Neutrophil (primary cell): ENCODE data around the gene SIRPD.

Experiments used
- H3K27ac ChIP-seq: fragments of 200-600 bp; sonication (generic); 2 replicates; pipeline ENCODE4 v1.5.1; 2016; ENCODE audit warnings: mild to moderate bottlenecking, moderate library complexity
- H3K27me3 ChIP-seq: fragments of 200-600 bp; sonication (generic); 2 replicates; pipeline ENCODE4 v1.6.0; 2016; ENCODE audit warnings: mild to moderate bottlenecking
- H3K36me3 ChIP-seq: fragments of 200-600 bp; sonication (generic); 2 replicates; pipeline ENCODE4 v1.5.1; 2017
- H3K4me1 ChIP-seq, 2 experiments: fragments of 200-600 bp in 1 of 2; sonication (generic) in 1 of 2; 1 replicate in 1 of 2; 2 replicates in 1 of 2; pipeline versions ENCODE4 v1.5.1 to v1.6.1; 2013 to 2016; ENCODE audit warnings: low read depth in 1 of 2, low read length in 1 of 2, mild to moderate bottlenecking in 1 of 2, moderate library complexity in 1 of 2; ENCODE audit not compliant: control insufficient read depth in 1 of 2, insufficient read depth in 1 of 2
- H3K4me3 ChIP-seq, 2 experiments: fragments of 200-600 bp in 1 of 2; sonication (generic) in 1 of 2; 1 replicate in 1 of 2; 2 replicates in 1 of 2; pipeline ENCODE4 v1.5.1; 2013 to 2016; ENCODE audit warnings: low read depth in 1 of 2, low read length in 1 of 2, mild to moderate bottlenecking in 1 of 2, moderate library complexity in 1 of 2
- H3K9me3 ChIP-seq: fragments of 200-600 bp; sonication (generic); 2 replicates; pipeline ENCODE4 v1.5.1; 2016
- TF ChIP-seq, protein P1 (sequence below): fragments of 200-600 bp; sonication (generic); IDR thresholded peaks from 2 replicates; pipeline ENCODE4 v1.5.1; 2016; ENCODE audit warnings: antibody characterized with exemption

Gene SIRPD

GRCh38 chr20:1528811-1529210 lies 28.7 kb downstream of the SIRPD start:
- Histone ChIP-seq H3K36me3 (no peaks in the 10 kb centered on the region), H3K9me3 (no peaks in the 10 kb centered on the region), H3K4me3 (no peak overlapping the region), H3K27me3 (no peaks in the 10 kb centered on the region), H3K27ac (no peak overlapping the region), H3K4me1 (peaks cover 13 to 17% of the 10 kb centered on the region in 2 experiments)
- TF ChIP-seq, protein P1, sequence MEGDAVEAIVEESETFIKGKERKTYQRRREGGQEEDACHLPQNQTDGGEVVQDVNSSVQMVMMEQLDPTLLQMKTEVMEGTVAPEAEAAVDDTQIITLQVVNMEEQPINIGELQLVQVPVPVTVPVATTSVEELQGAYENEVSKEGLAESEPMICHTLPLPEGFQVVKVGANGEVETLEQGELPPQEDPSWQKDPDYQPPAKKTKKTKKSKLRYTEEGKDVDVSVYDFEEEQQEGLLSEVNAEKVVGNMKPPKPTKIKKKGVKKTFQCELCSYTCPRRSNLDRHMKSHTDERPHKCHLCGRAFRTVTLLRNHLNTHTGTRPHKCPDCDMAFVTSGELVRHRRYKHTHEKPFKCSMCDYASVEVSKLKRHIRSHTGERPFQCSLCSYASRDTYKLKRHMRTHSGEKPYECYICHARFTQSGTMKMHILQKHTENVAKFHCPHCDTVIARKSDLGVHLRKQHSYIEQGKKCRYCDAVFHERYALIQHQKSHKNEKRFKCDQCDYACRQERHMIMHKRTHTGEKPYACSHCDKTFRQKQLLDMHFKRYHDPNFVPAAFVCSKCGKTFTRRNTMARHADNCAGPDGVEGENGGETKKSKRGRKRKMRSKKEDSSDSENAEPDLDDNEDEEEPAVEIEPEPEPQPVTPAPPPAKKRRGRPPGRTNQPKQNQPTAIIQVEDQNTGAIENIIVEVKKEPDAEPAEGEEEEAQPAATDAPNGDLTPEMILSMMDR: no peak

- H3K4me1 ChIP-seq: peaks cover 7 to 12% of the 10 kb centered on the region in 2 experiments
- no peaks in the 10 kb centered on the region for H3K36me3 ChIP-seq
- no peak overlapping the region for H3K27ac ChIP-seq
- no peaks in the 10 kb centered on the region for H3K27me3 ChIP-seq
- no peaks in the 10 kb centered on the region for H3K9me3 ChIP-seq
- TF ChIP-seq, protein P1: no peak
- no peak overlapping the region for H3K4me3 ChIP-seq
These were observed 29.6 kb downstream of the SIRPD start for GRCh38 chr20:1527923-1528322.

- Histone ChIP-seq H3K4me1 (peaks cover 7 to 12% of the 10 kb centered on the region in 2 experiments), H3K27me3 (no peaks in the 10 kb centered on the region), H3K27ac (no peak overlapping the region), H3K9me3 (no peaks in the 10 kb centered on the region), H3K36me3 (no peaks in the 10 kb centered on the region), H3K4me3 (no peak overlapping the region)
- TF ChIP-seq, protein P1: no peak
These were observed 30.6 kb downstream of the SIRPD start for GRCh38 chr20:1526896-1527295.

DNA sequence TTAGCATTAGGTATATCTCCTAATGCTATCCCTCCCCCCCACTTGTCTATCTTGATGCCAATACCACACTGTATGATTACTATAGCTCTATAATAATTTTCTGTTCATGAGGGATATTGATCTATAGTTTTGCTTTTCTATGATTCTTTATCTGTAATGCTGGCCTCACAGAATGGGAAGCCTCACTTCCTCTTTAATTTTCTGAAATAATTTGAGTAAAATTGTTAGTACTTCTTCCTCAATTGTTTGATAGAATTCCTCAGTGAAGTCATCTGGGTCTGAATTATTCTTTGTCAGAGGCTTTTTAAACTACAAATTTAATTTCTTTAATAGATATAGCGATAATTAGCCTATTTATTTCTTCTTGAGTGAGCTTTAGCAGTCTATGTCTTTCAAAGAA lies 31.2 kb downstream of the SIRPD start:
- Histone ChIP-seq H3K27ac (no peak overlapping the region), H3K4me3 (no peak overlapping the region), H3K36me3 (no peaks in the 10 kb centered on the region), H3K4me1 (peaks cover 7 to 12% of the 10 kb centered on the region in 2 experiments), H3K9me3 (no peaks in the 10 kb centered on the region), H3K27me3 (no peaks in the 10 kb centered on the region)
- TF ChIP-seq, protein P1: no peak

GRCh38 chr20:1524004-1524403 lies 33.5 kb downstream of the SIRPD start:
- Histone ChIP-seq H3K9me3 (no peaks in the 10 kb centered on the region), H3K4me3 (peak overlapping the region in 1 of 2 experiments; percentile 1), H3K27ac (peak overlapping the region; percentile 62), H3K27me3 (no peaks in the 10 kb centered on the region), H3K36me3 (no peaks in the 10 kb centered on the region), H3K4me1 (peaks cover 7 to 12% of the 10 kb centered on the region in 2 experiments)
- TF ChIP-seq, protein P1: no peak

DNA sequence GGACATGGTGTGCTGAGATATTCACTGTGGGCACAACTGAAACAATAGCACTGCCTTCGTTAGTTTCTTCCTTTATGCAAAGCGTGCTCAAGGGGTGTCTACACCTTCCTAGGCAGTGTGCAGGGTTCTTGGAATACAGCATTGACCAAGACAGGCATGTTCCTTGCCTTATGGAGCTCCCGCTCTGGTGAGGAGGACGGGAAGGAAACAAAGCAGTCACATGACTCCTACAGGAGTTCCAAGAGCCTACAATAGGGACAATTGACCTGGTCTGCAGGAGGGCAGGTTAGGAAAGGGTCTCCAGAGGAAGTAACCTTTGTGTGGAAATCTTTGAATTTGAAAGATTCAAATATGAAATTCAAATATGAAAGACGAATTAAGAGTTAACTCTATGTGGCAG lies 40.5 kb downstream of the SIRPD start:
- Histone ChIP-seq H3K36me3 (no peaks in the 10 kb centered on the region), H3K4me1 (no peaks in the 10 kb centered on the region), H3K27ac (no peak overlapping the region), H3K27me3 (no peaks in the 10 kb centered on the region), H3K9me3 (no peaks in the 10 kb centered on the region), H3K4me3 (no peak overlapping the region)
- TF ChIP-seq, protein P1: no peak
